Measurements from ENCODE around the gene IL1RAPL1.

IL1RAPL1 gene

DNA sequence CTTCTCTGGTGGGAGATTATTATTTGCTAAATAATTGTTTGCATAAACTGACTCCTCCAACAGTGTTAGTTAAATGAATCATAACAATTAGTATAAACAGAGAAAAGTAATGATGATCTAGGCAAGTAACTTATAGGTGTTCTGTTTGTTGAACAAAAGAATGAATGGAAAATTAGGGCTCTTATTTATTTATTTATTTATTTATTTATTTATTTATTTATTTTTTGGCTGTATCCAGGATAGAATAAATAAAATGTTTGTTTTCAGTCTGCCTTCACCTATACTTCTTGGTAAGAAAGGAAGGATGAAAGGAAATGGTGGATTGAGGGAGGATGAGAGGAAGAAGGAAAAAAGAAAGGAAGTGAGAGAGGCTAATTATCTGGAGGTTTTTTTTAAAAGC lies 1066.5 kb downstream of the IL1RAPL1 start:
- DNase-seq (ENCODE audit: low spot score), result no peak

DNA sequence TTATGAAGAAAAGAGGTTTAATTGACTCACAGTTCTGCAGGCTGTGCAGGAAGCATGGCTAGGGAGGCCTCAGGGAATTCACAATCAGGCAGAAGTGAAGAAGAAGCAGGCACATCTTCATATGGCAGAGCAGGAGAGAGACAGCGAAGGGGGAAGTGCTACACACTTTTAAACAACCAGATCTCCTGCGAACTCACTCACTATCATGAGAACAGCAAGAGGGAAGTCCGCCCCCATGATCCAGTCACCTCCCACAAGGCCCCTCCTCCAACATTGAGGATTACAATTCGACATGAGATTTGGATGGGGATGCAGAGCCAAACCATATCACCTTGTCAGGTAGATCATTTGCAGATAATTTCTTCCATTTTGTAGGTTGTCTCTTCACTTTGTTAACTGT lies 1072.7 kb downstream of the IL1RAPL1 start:
- no peak for DNase-seq (ENCODE audit: low spot score)

DNA sequence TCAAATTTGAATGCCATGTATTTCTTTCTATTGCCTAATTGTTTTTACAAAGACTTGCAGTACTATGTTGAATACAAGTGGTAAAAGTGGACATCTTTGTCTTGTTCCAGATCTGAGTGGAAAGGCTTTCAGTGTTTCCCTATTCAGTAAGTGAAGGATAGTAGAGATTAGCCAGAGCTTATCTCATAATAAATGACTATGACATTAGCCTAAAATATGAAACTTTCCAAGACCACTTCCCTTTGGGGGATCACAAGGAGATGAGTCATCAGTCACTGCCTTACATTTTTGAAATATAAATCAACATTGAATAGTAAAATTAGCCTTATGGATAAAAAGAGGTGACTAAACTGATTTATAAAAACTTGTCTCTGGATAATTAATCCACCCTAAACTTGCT lies 1074.0 kb downstream of the IL1RAPL1 start:
- DNase-seq (ENCODE audit: low spot score), result peak; percentile 32

DNA sequence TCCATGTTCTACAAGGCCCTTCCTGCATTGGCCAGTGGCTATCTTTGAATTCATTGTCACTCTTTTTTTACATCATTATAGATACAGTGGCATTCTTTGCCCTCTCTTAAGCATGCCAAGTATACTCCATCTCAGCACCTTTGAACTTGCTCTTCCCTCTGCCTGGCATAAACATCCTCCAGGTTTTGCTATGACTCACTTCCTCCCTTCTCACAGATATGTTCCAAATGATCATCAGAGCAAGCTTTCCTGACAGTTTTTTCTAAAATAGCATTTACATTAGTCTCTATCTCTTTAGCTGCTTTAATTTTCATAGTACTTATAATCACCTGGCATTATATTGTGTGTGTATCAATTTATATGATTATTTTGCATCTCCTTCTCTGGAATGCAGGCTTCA lies 1074.9 kb downstream of the IL1RAPL1 start:
- DNase-seq (ENCODE audit: low spot score), result peak; percentile 85

DNA sequence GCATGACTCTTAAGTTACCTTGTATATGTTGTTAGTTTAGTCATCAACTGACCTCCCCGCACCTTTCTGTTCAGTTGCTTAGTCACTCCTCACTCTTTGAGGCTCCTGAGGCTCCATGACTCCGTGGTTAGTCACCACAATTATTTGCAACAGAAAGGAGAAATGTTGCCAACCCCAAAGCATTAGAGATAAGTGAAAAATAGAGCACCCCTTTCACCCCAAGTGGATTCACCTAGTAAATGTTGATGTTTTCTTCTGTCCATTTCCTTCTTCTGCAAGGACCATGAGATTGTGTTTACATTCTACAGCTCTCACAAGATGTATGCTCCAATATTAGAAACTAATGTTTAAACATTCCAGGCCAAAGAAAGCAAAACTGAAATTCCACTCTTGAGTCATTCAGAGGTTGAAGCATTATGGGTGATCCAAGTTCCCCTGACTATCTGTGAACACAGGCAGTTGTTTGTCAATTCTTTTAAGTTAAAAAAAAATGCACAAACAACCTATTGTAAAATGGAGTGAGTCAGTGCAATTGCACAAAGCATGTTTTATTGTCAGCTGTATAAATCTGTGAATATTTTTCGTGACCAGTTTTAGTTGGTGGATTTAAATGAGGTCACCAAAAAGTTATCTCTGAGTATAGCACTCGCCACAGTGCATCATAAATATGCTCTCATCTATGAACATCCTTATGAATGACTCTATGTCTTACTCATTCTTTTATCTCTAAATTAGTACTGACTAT lies 1075.7 kb downstream of the IL1RAPL1 start:
- peak; percentile 89 for DNase-seq (ENCODE audit: low spot score)

DNA sequence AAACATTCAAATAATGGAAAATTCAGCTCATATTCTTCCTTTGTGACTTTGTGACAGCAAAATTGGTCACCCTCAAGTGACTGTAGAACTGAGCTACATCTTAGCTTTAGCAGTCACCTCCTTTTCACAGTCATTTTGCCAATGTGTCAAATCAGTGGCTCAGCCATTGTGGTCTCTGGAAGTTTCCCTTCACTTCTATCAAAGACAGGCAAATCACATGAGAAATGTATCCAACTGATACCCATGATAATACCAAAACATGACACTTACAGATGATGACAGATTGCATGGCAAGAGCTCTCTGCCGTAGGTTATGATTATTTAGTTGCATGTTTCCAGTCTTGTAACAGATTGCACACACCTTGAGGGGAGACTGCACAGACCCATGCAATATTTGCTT lies 1078.3 kb downstream of the IL1RAPL1 start:
- no peak for DNase-seq (ENCODE audit: low spot score)

DNA sequence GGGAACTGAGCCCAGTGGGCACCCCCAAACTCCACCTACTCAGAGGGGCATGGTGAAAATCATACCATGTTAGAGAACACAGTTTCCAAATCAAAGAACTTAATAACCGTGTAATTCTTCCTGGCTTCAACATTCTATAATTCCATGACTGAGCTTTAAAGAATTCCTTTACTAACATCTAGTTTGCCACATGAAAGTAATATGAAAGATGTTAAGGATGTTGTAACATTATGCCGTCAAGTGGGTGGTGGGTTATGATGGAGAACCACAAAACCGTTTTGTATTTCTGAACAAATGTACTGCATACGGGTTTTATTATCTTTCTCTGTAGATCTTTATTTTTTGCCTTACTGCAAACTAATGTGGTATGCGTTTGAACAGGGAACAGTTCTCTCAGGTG lies 1079.1 kb downstream of the IL1RAPL1 start:
- DNase-seq (ENCODE audit: low spot score), result peak; percentile 77

DNA sequence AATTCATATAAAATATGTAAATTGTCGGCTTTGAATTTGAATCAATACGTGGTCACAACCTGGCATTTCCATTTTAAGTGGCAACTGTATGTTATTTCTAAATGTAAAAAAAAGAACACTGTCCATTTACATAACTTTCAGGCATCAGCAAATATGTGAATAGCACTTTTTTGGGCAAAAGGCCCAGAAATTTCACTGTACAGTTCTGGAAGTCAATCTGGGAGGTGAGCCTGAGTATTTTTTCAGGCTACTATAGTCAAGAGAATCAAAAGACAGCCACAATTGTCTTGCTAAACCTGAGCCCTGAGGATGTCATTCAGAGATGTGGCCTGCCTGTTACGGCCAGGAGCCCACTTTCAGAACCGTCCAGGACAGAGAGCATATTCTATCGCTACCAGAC lies 1084.2 kb downstream of the IL1RAPL1 start:
- DNase-seq (ENCODE audit: low spot score), result no peak

DNA sequence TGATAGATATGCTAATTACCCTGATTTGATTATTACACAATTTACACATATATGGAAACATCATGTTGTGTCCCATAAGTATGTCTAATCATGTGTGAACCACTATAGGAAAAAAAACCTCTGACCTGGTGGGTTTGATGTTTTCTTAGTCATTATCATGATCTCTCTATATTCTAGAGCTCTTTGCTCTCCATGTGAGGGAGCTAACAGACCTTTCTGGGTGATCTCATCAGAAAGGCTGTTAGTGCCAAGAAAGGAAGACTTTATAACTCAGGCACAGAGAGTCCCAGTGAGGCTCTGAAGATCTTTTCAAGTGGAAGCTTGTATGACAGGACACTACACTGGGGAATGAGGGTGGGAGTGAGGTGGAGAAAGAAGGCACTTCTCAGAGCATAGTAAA lies 1100.4 kb downstream of the IL1RAPL1 start:
- DNase-seq (ENCODE audit: low spot score), result no peak

DNA sequence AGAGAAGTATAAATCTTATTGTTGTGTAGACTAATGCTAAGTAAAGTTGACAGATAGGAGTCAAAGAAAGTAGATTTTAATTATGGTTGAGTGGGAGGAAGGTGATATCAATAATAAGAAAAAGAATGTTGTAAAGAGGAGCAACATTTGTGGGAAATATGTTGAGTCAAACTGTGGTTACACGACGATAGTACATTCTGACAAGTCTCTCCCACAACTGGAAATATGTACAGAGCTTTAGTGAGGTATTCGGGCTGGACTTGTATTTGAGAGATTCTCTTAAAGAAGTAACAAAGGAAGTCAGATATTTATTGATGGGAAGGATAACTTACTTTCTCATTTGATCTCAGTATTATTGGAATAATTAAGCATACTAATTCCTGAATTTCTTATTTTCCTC lies 1102.8 kb downstream of the IL1RAPL1 start:
- DNase-seq (ENCODE audit: low spot score), result no peak

DNA sequence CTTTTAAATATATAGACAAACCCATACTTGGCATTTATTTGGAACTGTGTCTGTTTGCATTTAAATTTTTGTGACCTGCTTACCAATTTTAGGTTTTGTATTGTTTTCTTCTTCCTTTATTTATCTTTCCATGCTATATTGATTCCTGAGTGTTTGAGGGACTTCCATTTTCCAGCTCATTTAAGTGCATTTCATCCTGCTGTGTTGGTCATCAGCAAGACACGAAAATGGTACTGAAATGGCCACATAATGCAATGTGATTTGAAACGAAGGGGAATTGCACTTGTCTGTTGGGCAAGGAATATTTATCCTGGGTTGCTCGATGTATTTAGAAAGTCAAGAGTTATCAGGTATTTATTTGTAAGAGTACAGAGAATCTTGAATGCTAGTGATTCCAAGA lies 1103.8 kb downstream of the IL1RAPL1 start:
- no peak for DNase-seq (ENCODE audit: low spot score)

DNA sequence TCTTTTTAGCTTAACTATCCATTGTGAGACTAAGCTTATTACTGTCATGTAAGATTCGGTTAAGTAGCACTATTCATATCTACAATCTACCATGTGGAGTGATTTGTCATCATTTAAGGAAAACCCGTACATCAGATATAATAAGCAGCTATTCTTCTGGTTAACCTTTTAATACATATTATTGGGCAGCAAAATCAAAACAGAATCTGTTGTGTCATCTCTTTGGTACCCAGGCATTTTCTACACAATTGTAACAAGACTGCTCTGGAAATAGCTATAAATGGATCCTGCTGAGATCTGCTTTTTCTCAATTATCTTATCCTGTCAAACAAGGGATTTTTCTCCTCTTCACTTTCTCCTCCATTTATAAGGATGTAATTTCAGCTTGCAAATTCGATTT lies 1106.7 kb downstream of the IL1RAPL1 start:
- no peak for DNase-seq (ENCODE audit: low spot score)

DNA sequence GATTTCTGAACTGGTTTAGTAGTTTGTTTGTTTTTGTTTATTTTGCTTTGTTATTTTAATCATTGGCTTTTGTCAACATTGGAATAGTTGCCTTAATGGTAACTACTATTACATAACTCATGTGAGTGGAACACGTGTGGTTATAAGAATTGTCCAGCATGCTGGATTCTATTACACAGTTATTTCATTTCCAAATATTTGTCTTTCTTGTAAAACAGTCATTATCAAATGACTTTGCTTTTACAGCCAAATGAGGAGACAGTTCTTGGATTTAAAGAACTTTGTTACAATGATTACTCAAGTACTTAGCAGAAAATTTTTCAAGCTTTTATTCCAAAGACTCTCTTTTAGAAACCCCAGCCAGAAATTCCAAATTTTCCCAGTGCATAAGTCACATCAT lies 1112.0 kb downstream of the IL1RAPL1 start:
- DNase-seq (ENCODE audit: low spot score), result no peak

DNA sequence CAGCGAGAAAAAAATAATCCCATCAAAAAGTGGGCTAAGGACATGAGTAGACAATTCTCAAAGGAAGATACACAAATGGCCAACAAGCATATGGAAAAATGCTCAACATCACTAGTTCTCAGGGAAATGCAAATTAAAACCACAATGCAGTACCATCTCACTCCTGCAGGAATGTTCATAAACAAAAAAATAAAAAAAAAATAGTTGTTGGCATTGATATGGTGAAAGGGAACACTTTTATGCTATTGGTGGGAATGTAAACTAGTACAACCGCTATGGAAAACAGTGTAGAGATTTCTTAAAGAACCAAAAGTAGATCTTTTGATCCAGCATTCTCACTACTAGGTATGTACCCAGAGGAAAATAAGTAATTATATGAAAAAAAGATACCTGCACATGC lies 1119.8 kb downstream of the IL1RAPL1 start:
- DNase-seq (ENCODE audit: low spot score), result no peak

DNA sequence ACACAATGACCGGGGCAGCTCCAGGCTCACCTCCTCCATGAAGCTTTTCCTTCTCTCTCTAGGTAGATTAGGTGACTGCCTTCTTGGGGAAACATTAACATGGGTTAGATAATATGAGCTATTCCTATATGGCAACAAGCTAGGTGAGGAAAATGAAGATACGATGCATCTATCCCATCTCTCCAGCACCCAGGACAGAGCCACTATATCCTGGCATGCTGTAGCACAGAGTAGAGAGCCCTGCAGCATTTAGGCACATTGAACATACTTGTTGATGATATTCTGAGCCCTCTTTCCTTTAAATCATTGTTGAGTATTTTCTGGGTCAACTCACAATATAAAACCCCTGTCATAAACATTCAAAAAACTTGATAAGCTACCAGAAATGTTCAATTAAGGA lies 1133.9 kb downstream of the IL1RAPL1 start:
- no peak for DNase-seq (ENCODE audit: low spot score)

DNA sequence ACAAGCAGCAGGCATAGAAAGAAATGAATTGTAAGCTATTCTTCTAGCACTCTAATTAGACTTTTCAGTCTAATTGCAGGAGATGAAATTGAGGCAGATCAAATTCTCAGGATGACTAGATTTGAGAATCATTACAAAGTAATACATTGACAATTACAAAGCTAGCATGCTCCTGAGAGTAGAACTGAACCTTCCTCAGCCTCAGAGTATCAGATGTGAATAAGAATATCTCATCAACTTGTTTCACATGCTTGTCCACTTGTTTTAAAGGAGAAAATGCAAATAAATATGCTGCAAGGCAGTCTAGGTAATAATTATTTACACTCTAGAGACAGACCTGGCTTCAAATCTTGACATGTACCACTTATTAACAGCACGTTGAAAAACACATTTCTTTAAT lies 1137.1 kb downstream of the IL1RAPL1 start:
- no peak for DNase-seq (ENCODE audit: low spot score)

DNA sequence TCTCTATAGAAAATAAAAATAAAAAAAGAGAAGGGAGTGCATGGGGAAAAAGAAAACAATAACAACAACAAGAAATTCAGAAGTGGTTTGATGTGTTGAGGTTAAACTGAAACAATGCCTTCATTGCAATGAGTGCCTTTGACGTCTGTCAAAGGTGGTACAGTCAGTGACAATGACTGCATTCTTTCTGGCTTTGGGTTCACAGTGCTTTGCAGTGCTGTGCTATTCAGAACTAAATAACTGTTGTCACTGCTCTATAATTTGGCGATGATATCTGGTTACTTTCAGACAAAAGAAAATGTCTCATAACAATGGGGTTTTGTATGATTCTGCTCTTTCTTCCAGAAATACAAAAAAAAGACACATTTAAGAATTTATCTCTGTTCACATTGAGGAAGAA lies 1139.6 kb downstream of the IL1RAPL1 start:
- DNase-seq (ENCODE audit: low spot score), result no peak

DNA sequence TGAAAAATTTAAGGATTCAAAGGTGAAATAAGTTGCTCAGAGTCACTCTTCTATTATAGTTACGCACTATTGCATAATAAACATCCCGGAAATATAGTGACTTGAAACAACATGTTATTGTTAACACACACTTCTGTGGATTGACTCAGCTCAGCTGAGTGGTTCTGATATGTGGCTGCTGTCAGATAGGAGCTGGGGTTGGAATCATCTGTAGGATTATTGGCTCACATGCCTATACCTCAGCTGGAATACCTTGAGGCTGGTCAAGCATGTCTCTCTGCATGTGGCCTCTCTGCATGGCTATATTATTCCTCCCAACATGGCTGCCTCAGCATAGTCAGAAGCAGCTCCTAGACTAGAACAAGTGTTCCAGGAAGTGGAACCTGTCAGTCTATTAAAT lies 1141.4 kb downstream of the IL1RAPL1 start:
- DNase-seq (ENCODE audit: low spot score), result no peak

DNA sequence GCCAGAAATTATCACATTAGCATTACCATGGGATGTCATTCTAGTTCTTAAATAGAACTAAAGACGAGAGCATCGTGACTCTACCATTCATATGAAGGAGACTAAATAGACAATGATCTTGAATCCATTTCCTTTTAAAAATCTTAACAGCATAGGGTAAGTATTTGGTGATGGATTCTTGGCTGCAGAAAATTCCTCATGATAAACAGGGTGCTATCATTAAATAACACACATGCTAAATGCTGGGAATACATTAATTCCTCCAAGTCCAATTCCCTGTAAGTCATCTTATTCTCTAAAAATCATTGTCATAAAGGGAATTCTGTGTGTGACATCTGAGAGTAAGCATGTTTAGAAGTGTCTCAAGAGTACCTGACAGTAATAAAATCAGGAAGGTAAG lies 1157.7 kb downstream of the IL1RAPL1 start:
- DNase-seq (ENCODE audit: low spot score), result no peak

DNA sequence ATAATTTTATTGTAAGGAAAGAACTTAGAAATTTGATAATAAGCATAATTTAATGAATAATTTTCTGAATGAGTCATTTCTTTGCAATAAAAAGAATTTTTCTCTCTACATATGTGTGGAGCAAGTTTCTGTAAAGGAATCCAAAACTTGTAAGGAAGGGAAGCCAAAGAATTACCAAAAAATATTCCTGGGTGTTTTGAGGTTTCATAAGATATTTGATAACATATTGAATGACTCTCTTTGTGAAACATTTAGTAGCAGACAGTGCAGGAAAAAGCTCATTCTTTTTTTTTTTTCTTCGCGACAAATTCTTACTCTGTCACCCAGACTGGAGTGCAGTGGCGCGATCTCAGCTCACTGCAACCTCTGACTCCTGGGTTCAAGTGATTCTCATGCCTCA lies 1159.1 kb downstream of the IL1RAPL1 start:
- no peak for DNase-seq (ENCODE audit: low spot score)

DNA sequence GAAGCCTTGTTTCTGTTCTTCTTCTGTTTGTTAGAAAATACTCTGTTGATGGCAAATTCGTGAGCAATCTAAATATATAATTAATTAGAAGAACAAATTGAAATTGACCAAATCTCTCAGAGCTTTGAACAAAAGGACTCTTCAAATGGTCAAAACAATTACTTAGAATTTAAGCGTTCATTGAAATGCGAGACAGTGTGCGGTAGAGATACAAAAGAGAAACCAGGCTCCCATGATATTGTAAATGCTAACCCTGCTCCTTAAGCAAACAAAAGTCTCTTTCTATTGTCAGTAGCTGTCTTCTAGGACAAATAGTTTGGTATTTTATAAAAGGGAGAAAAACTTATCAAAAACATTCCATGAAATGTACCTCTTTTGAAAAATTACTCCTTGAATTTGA lies 1174.8 kb downstream of the IL1RAPL1 start:
- no peak for DNase-seq (ENCODE audit: low spot score)

DNA sequence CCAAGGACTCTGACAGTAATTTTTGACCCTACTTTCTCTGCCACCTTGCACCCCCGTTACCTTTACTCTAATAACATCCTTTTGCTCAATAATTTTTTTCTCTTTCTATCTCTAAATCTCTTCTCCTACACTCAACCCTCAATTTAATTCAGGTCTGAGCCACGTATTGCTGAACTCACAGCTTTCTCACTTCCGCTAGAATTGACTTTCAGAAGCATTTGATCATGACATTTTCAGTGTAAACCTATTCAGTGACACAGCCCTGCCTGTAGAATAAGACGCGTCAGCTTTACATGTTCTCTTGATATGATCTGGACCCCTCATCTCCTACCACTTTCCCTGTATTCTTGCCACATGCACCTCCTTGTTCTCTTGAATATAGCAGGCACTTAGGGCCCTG lies 1188.6 kb downstream of the IL1RAPL1 start:
- no peak for DNase-seq (ENCODE audit: low spot score)

DNA sequence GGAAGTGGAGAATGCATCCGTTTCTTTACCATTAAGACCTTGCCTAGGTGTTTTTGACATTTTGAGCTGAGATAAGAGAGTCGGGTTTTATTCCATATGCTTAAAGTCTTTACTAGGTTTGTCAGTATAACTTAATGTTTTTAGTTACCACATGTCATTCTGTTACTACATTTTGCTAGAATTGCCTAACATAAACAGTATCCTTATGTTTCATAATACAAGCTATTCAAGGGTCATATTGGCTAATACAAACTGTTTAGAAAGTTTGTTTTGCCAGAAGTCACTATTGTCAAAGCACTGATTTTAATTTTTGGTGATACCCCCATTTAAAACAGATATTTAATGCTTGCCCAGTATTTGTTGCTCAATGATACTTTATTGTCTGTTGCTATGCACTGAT lies 1200.4 kb downstream of the IL1RAPL1 start:
- DNase-seq (ENCODE audit: low spot score), result no peak

DNA sequence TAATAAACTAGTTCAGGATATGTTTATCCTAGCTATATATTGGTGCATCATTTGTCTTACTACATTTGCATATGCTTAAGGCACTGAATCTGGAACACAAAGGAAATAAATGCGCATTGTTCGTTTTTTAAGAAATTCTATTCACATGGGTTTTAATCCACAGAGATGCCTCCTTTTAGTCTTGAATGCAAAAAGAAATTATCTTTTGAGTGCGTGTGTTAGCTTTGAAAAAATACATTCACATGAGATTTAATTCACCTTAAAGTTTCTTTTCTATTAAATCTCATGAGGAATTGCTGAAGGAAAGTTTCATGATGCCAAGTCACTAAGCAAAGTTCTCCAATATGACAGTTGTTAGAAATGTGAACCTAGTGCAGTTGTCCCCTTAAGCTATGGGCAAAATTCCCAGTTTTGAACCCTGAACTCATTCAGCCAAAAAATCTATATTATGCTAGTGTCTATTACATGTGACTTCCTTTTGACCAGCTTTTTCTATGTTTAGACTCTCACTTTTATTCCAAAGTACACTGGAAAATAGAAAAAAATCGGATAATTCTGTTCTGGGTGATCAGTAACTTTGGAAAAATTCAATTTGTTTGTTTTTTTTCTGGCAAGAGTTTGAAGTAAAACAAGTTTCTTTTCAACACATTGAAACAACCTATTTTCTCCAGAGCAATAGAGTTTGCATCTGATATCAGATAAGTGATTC lies 1201.9 kb downstream of the IL1RAPL1 start:
- DNase-seq (ENCODE audit: low spot score), result no peak
